Fibroblast of skin of right biceps (primary cell): Measurements from ENCODE around the gene HMX2.
"Not testable (repeated sequence)": the region's sequence is repeated elsewhere in the genome, so short reads cannot be mapped to it uniquely, and the experiment has no call there.

Experiments used
- DNase-seq: peaks from one replicate; pipeline ENCODE4 v3.0.0-alpha.2; 2013

HMX2 gene

GRCh38 chr10:123153486-123154091 is 5.7 kb downstream of the HMX2 start:
- no peak for DNase-seq

- DNase-seq = peak; percentile 100
Observed at GRCh38 chr10:123154092-123154710, 6.3 kb downstream of the HMX2 start, which contains the start of gene BUB3. Gene BUB3 (plus strand): TSS chr10:123154402. CDS start chr10:123154918, 516 bp downstream.

- peak; percentile 58 for DNase-seq
Observed at GRCh38 chr10:123154711-123155505, 7.0 kb downstream of the HMX2 start.

DNA sequence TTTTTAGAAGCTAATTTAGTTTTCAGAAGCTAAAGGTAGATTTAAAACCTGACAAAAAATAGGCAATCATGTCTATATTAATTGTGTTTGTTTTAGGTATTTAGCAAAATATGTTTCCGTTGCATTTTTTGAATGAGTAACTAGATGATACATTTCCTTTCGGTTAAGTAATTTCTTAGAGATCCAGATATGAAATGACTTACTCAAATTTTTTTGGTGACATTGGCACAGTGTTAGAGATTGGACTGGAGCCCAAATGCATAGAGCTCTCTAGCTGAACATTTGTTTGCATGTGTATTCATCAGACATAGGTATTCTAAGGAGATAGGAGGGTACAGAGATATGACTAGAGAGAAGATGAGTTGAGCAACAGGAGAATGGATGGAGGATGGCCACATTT is 8.1 kb downstream of the HMX2 start:
- peak; percentile 59 for DNase-seq

DNA sequence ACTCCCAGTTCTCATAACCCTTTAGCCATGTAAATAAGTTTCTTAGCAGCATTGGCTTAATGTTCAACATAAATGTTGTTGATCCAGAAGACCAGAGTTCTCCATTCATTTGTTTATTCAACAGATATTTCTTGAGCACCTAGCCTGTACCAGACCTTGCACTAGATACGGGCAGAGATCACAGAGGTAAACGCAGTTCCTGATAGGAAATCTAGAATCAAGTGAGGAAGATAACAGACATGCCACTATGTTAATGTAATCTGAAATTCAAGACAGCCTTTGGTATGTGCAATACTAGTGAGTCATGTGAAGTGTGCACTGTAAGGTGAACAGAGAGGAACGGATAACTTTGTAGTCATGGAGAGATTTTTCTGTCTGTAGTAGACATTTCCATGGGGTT is 9.3 kb downstream of the HMX2 start:
- peak; percentile 49 for DNase-seq

- no peak for DNase-seq
Observed at GRCh38 chr10:123158682-123159081, 10.7 kb downstream of the HMX2 start.

DNA sequence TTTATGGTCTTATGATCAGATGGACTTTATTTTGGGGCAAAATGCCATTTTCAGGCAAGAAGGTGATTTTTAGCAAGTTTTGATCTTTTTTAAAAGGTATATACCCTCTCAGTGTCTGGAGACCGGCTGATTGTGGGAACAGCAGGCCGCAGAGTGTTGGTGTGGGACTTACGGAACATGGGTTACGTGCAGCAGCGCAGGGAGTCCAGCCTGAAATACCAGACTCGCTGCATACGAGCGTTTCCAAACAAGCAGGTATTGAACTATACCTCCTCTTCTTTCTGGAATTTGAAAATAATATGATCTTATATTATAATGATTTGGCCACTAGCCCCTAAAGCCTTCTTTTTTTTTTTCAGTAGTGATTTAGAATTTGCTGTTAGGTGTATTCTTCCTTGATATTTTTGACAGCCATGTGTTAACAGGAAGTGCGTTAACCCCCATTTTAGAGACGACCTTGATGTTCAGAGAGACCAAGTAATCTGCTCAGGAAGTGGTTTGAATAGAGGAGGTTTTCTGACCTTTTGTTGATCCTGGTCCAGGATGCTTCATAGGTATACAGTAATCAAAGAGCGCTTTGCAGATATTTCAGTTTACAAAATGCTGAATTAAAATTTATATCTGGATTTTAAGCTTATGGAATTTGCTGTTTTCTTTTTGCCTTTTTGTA is 12.5 kb downstream of the HMX2 start:
- no peak for DNase-seq

- DNase-seq = no peak
Observed at GRCh38 chr10:123164319-123164718, 16.4 kb downstream of the HMX2 start.

GRCh38 chr10:123165445-123166072 is 17.6 kb downstream of the HMX2 start:
- no peak for DNase-seq

DNA sequence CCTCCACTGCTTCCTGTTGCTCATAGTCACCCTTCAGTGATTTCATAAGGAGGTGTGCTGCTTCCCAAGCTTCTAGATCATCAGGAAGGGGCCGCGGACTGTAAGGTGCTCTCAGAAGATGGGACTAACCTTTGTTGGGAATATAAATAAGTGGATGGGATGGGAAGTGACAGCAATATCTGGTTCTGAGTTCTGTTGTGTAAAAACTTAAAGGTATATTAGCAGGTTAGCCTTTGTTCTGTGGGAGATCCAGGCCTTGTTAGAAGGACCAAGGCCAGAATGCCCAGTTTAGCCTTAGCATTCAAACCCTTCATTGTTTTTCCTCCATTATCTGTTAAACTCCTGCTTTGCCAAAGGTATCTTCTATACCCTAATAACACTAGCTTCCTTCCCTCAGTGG is 18.7 kb downstream of the HMX2 start:
- DNase-seq = no peak

- no peak for DNase-seq
Observed at GRCh38 chr10:123170961-123171360, 23.0 kb downstream of the HMX2 start.

- not testable (repeated sequence) for DNase-seq
Observed at GRCh38 chr10:123171616-123172015, 23.7 kb downstream of the HMX2 start.

DNA sequence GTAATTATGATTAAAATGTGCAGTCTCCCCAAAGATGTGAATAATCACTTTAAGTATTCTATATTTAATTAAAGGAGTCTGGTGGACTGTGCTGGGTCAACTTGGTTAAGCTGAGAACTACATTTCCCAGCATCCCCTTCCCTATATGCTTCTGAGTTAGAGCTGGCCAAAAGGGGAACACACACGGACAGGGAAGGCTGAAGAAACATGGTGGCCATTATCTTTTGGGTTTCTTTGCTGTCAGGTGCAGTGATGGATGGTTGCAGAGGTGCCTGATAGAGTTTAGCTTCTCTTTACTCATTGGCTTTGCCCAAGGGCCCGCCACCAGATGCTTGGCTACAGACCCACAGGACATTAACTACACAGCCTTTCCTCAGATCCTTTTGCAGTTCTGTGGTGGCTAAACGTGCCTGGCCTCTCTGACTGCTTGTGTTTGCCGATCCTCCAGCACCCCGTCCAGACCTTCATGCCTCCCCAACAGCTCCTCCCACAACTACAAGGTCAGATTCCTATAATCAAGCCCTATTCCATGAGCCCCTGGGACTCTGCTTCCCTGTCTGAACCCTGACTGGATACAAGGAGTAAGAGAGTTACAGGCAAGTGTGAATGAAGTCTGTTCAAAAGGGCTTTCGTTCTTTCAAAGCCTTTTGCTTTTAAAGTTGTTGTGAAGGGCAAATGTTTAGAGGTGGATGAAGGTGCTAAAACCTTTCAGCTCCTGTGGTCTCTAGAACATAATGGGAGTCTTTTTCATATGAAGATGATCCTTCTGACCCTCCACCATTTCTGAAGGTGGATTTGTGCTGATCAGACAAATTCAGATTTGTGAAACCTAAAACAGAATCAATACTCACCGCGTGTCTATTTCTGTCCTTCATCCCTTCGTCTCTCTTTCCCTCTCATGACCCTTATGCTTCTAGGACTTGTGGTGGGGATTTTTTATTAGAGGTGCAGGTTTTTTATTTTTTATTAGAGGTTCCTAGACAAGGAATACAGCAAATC is 27.8 kb downstream of the HMX2 start:
- DNase-seq = no peak

GRCh38 chr10:123178390-123178789 is 30.5 kb downstream of the HMX2 start:
- DNase-seq = not testable (repeated sequence)

- DNase-seq = no peak
Observed at GRCh38 chr10:123180101-123181090, 32.5 kb downstream of the HMX2 start.

DNA sequence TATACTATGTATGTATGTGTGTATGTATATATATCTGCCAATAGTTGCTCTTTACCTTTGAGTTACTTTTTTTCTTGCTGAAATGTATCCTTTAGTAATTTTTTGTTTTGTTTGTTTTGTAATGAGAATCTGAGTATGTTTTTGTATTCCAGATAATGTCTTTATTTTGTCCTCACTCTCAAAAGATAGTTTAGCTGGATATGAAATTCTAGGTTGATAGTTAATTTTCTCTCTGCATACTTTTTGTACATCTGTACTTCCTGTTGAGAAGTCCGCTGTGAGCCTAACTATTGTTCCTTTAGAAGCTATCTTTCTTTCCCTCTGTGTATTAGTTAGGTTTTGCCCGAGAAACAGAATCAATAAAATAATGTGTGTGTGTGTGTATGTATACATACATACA is 35.8 kb downstream of the HMX2 start:
- DNase-seq = no peak

DNA sequence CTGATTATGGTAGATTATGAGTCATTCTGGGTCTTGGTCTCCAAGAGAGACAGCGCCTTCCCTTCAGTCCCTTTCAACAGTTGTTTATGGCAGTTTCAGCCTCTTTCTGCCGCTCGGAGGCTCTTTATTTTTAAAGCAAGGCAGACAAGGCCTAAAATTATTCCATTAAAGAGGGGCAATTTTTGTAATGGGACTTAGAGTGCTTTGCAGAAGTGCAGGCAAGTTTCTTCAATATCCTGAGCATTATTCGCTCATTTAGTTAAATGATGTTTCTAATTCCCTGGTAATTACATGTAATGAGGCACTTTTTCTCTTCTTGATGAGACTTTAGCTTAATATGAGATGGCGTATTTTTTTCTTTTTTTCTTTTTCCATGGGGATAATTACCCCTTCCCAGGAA is 39.8 kb downstream of the HMX2 start:
- no peak for DNase-seq

DNA sequence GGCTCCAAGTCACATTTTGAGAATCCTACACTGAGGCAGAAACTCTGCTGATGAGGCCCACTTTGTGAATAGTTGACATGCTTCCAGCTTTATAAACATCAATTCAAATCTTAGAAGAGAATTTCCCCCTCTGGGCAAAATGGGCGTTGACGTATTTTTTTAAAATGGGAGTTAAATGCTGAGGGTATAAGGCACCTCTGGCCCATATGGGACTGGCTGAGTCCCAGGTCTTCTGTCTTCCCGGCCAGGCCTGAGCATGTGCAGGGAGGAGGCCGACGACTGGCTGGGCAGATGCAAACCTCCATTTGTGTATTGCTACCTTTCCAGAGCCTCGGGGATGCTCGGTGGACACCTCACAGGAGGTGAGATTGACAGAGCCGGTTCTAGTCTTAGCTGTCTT is 44.0 kb downstream of the HMX2 start:
- no peak for DNase-seq

DNA sequence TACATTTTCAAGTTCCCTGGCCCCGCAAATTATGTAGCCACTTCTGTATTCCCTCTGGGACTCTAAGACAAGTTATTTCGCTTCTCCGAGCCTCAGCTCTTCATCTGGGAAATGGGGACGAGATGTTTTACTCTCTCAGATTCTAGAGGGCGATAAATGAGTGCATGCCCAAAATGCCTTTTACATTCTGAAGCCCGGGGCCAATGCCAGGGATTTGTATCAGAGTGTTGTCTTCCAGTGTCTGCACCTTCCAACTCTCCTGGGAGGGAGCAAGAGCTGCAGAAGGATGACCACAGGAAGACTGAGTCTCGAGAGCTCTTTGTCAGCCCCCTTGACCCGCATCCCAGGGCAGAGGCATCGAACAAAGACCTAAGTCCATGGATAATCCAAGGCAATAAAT is 46.1 kb downstream of the HMX2 start:
- DNase-seq = no peak
